HepG2 (cell line): ENCODE measurements around the gene PPP4C. TPM values are rescaled to one million over a fixed set of nuclear protein-coding genes. Genes with fewer than 3 reads are reported as not detected.

Source experiments
- ARNT2 ChIP-seq: sonication (generic); formaldehyde crosslinking; IDR thresholded peaks from 2 replicates; pipeline ENCODE4 v1.8.0; 2022; ENCODE audit warnings: mild to moderate bottlenecking, low read depth, missing genetic modification reagents, moderate library complexity
- ERF ChIP-seq: IDR thresholded peaks from 2 replicates; pipeline ENCODE4 v1.6.1; 2018; ENCODE audit warnings: missing biosample characterization, missing genetic modification reagents
- FOXP1 ChIP-seq, 2 experiments: fragments of 450-650 bp in 1 of 2; IDR thresholded peaks; 2 replicates each; pipeline ENCODE4 v1.6.1; 2017 to 2018; ENCODE audit warnings: antibody characterized with exemption in 1 of 2
- GFI1 ChIP-seq: sonication (generic); formaldehyde crosslinking; IDR thresholded peaks from 2 replicates; pipeline ENCODE4 v1.5.0; 2020; ENCODE audit warnings: missing genetic modification reagents, mild to moderate bottlenecking, borderline replicate concordance
- HNF1A ChIP-seq, 2 experiments: sonication (generic) in 1 of 2; formaldehyde crosslinking in 1 of 2; IDR thresholded peaks; 2 replicates each; pipeline versions ENCODE4 v1.4.0 to v1.6.1; 2016 to 2020; ENCODE audit warnings: borderline replicate concordance in 1 of 2, low read depth in 1 of 2, mild to moderate bottlenecking in 1 of 2, missing genetic modification reagents in 1 of 2
- KAT2B ChIP-seq: fragments of 150-350 bp; IDR thresholded peaks from 2 replicates; pipeline ENCODE4 v1.6.1; 2014; ENCODE audit warnings: low read depth, low read length, borderline replicate concordance
- MAZ ChIP-seq, 2 experiments: sonication (generic) in 1 of 2; formaldehyde crosslinking in 1 of 2; IDR thresholded peaks; 2 replicates each; pipeline versions ENCODE4 v1.5.0 to v1.6.1; 2012 to 2020; ENCODE audit warnings: low read depth in 2 of 2, mild to moderate bottlenecking in 2 of 2, borderline replicate concordance in 1 of 2, improper control_type of control experiment in 1 of 2, low read length in 1 of 2, missing genetic modification reagents in 1 of 2, moderate library complexity in 1 of 2
- NFKB2 ChIP-seq: sonication (generic); formaldehyde crosslinking; IDR thresholded peaks from 2 replicates; pipeline ENCODE4 v1.4.0; 2020; ENCODE audit warnings: missing genetic modification reagents, borderline replicate concordance
- NR2C2 ChIP-seq: sonication (generic); formaldehyde crosslinking; IDR thresholded peaks from 2 replicates; pipeline ENCODE4 v1.4.0; 2020; ENCODE audit warnings: missing genetic modification reagents, mild to moderate bottlenecking, moderate library complexity, borderline replicate concordance
- PHF5A ChIP-seq: IDR thresholded peaks from one replicate; pipeline ENCODE4 v1.6.1; 2018; ENCODE audit warnings: low read depth, missing genetic modification reagents; ENCODE audit not compliant: unreplicated experiment
- RORA ChIP-seq: sonication (generic); formaldehyde crosslinking; IDR thresholded peaks from 2 replicates; pipeline ENCODE4 v1.5.0; 2020; ENCODE audit warnings: mild to moderate bottlenecking, missing genetic modification reagents, moderate library complexity
- ZFP62 ChIP-seq: sonication (generic); formaldehyde crosslinking; IDR thresholded peaks from 2 replicates; pipeline ENCODE4 v1.4.0; 2020; ENCODE audit warnings: missing genetic modification reagents
- ZNF512B ChIP-seq: sonication (generic); formaldehyde crosslinking; IDR thresholded peaks from 2 replicates; pipeline ENCODE4 v1.5.1; 2020; ENCODE audit warnings: missing genetic modification reagents, mild to moderate bottlenecking, borderline replicate concordance
- ZNF589 ChIP-seq: sonication (generic); formaldehyde crosslinking; conservative IDR thresholded peaks from 2 replicates; pipeline ENCODE4 v1.8.0; 2022; ENCODE audit warnings: mild to moderate bottlenecking, moderate library complexity, missing genetic modification reagents
- ZNF597 ChIP-seq: sonication (generic); formaldehyde crosslinking; IDR thresholded peaks from 2 replicates; pipeline ENCODE4 v1.5.0; 2020; ENCODE audit warnings: missing genetic modification reagents
- ZNF737 ChIP-seq: sonication (generic); formaldehyde crosslinking; IDR thresholded peaks from 2 replicates; pipeline ENCODE4 v1.5.0; 2020; ENCODE audit warnings: missing genetic modification reagents, mild to moderate bottlenecking, borderline replicate concordance
- polyA plus RNA-seq, 8 experiments: library from polyadenylated mRNA; depleted of rRNA in 3 of 8; stranded (reverse) in 7 of 8; unstranded in 1 of 8; fragments of >200 nt; fragmentation: Illumina TruSeq in 4 of 8; extraction: Trizol in 4 of 8; gene quantifications; 2 replicates each; pipeline versions ENCODE4 v1.2.1 to v1.2.3, GENCODE V29; 2011 to 2016; ENCODE audit warnings: low read depth in 4 of 8, missing spikeins in 1 of 8, mixed read lengths in 1 of 8; ENCODE audit not compliant: insufficient read depth in 1 of 8
- total RNA-seq, 5 experiments: library from RNA; depleted of rRNA; stranded (reverse); fragments of >200 nt; fragmentation: Illumina TruSeq; extraction: Trizol; gene quantifications; 2 replicates each; pipeline ENCODE4 v1.2.3, GENCODE V29; 2016; ENCODE audit warnings: low read depth in 1 of 5
- TF ChIP-seq, protein P1 (sequence below): sonication (generic); formaldehyde crosslinking; IDR thresholded peaks from 2 replicates; pipeline ENCODE4 v1.4.0; 2020; ENCODE audit warnings: missing genetic modification reagents

Gene PPP4C
- total and polyA plus RNA-seq, 2 of the 13 experiments (the other 11 are each of a cell fraction or from before 2014, with no cell fraction given): 176 to 220 TPM

DNA sequence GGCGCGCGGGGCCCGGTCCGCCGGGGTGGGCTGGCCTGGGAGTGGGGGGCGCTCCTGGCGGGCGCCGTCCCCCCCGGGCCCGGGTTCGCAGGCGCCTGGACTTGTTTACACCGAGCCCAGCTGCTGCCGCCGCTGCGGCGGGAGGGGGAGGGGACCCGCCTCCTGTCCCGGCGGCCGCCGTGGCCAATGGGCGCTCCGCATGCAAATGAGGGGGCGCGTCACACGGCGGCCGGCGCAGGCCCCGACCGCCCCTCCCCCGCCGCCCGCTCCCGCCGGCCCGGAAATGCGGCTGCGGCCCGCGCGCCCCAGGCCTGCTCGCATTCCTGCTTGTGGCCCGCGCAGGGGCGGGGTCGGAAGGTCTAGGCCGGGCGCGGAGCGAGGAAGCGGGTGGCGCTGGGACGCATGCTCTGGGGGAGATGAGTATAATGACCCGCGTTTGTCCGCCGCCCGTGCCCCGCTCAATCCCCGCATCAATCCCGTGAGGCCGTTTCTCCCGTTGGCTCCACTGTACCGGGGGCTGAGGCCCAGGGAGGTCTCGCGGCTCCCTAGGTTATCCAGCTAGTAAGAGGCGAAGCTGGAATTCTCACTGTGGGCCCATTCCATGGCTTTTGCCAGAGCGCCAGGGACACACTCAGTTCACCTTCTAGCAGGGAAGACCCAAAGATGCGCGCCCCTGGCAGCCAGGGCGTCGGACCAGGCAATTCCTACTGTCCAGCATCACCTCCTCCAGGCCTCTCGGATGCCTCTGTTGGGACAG lies 20.5 kb downstream of the PPP4C start, which contains the start of gene YPEL3 (continued):
- TF ChIP-seq HNF1A (IDR thresholded peaks at IDR 0.05; ENCODE audit: low read depth) (no peak), HNF1A (CRISPR knock-in tag; IDR thresholded peaks at IDR 0.05; ENCODE audit: borderline replicate concordance) (no peak), FOXP1 (IDR thresholded peaks at IDR 0.05) (no peak), FOXP1 (CRISPR knock-in tag; IDR thresholded peaks at IDR 0.05) (peak; percentile 46; the same call in 1 of the 2 replicates), ZNF589 (peak; percentile 52), ARNT2 (CRISPR knock-in tag) (peak; percentile 90), ZFP62 (CRISPR knock-in tag) (no peak), PHF5A (CRISPR knock-in tag) (peak; percentile 50), GFI1 (CRISPR knock-in tag) (no peak), ZNF512B (CRISPR knock-in tag) (no peak; the same call in 1 of the 2 replicates), NR2C2 (peak; percentile 66), ZNF597 (no peak), ZNF737 (no peak), KAT2B (no peak), ERF (CRISPR knock-in tag) (peak; percentile 54; the same call in 1 of the 2 replicates), NFKB2 (CRISPR knock-in tag) (peak; percentile 60; the same call in 1 of the 2 replicates), RORA (CRISPR knock-in tag) (no peak), MAZ (IDR thresholded peaks at IDR 0.05; ENCODE audit: borderline replicate concordance, low read depth, low read length) (peak; percentile 57; the same call in 1 of the 2 replicates), MAZ (CRISPR knock-in tag; IDR thresholded peaks at IDR 0.05; ENCODE audit: low read depth) (no peak; the same call in 1 of the 2 replicates)
- TF ChIP-seq, protein P1, sequence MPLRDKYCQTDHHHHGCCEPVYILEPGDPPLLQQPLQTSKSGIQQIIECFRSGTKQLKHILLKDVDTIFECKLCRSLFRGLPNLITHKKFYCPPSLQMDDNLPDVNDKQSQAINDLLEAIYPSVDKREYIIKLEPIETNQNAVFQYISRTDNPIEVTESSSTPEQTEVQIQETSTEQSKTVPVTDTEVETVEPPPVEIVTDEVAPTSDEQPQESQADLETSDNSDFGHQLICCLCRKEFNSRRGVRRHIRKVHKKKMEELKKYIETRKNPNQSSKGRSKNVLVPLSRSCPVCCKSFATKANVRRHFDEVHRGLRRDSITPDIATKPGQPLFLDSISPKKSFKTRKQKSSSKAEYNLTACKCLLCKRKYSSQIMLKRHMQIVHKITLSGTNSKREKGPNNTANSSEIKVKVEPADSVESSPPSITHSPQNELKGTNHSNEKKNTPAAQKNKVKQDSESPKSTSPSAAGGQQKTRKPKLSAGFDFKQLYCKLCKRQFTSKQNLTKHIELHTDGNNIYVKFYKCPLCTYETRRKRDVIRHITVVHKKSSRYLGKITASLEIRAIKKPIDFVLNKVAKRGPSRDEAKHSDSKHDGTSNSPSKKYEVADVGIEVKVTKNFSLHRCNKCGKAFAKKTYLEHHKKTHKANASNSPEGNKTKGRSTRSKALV: no peak
